Pancreas (tissue), 10 donors: ENCODE measurements around the gene HNRNPA0. TPM values are rescaled to one million over a fixed set of nuclear protein-coding genes. Genes with fewer than 3 reads are reported as not detected.
"Not testable (repeated sequence)": the region's sequence is repeated elsewhere in the genome, so short reads cannot be mapped to it uniquely, and the experiment has no call there.

ENCODE experiments used
- ATAC-seq, 4 donors: fragments of 200-7000 bp; cut with Tn5 transposase; one replicate each; pipeline versions ENCODE4 v1.8.0 to v1.9.1; 2020; ENCODE audit warnings: mild to moderate bottlenecking in 4 of 4, moderate library complexity in 4 of 4
- DNase-seq, 6 donors: peaks; one replicate each; pipeline ENCODE4 v3.0.0-alpha.2; 2020
- FAIRE-seq: peaks from 2 replicates; lab custom pipeline; 2012; peaks lifted over from hg19 to GRCh38; lab: Jason Lieb, UNC
- H3K27ac ChIP-seq, 4 donors: fragments of 200-600 bp; sonication (generic); 1 replicate in 3 of 4; 2 replicates in 1 of 4; pipeline versions ENCODE4 v1.5.0 to v1.8.0; 2020
- H3K27me3 ChIP-seq, 4 donors: fragments of 200-600 bp; one replicate each; pipeline ENCODE4 v1.8.0; 2021
- H3K36me3 ChIP-seq, 3 donors: fragments of 200-600 bp; sonication (generic) in 1 of 3; one replicate each; pipeline versions ENCODE4 v1.5.0 to v1.8.0; 2020 to 2021
- H3K4me1 ChIP-seq, 3 donors: fragments of 200-600 bp; one replicate each; pipeline ENCODE4 v1.8.0; 2021
- H3K4me3 ChIP-seq, 4 donors: fragments of 200-600 bp; sonication (generic) in 2 of 4; one replicate each; pipeline versions ENCODE4 v1.5.0 to v1.8.0; 2020 to 2021
- H3K9me3 ChIP-seq, 4 donors: fragments of 200-600 bp; one replicate each; pipeline ENCODE4 v1.8.0; 2021
- CTCF ChIP-seq, 4 donors: fragments of 200-600 bp; sonication (generic) in 3 of 4; IDR thresholded peaks; one replicate each; pipeline versions ENCODE4 v1.5.0 to v1.8.0; 2021; ENCODE audit warnings: antibody characterized with exemption in 4 of 4
- WGBS, 2 donors: extraction: QIAGEN DNeasy Blood & Tissue Kit; methylation state at CpG; one replicate each; pipeline ENCODE4 v1.1.7; 2013; 5-methylcytosine and 5-hydroxymethylcytosine counted together
- intact Hi-C, 3 donors: fragments of 100-400 bp; cut with DNase I; formaldehyde crosslinking; loops; one replicate each; pipeline versions ENCODE4 v1.11.1 to v1.14.2; 2022
- polyA plus RNA-seq, 2 donors: library from polyadenylated mRNA; stranded (reverse); fragments of 200-250 nt; gene quantifications; one replicate each; pipeline ENCODE4 v1.2.3, GENCODE V29; 2013
- total RNA-seq, 6 donors: library from RNA; stranded (reverse); fragmentation: NEBNext Ultra II Directional in 4 of 6; extraction: Animal tissue kit (Norgen Biotek cat#: 25700) in 4 of 6; gene quantifications; one replicate each; pipeline versions ENCODE4 v1.2.1 to v1.2.4, GENCODE V29; 2021 to 2023
- donor health status: healthy with polysubstance abuse.
- donor health status: DM: no; HTN: no; CAD: no; lungs with moderate emphysema.
- donor health status: DM: no; HTN: no; CAD: no.
- donor health status: control.
- donor health status: control.
- donor health status: Bipolar disorder and iron deficiency.
- donor health status: DM: yes; HTN: yes; CAD: no.
- donor health status: DM: no; HTN: no; CAD: no.
- donor health status: DM: no; HTN: no; CAD: no.
- donor health status: DM: yes; HTN: yes; CAD: no.

The HNRNPA0 gene
- total and polyA plus RNA-seq, 8 donors: 8.0 to 14.1 (median 12.2) TPM

- no peak overlapping the region for H3K4me3 ChIP-seq
- intact Hi-C loops: no loop called here
- no peak overlapping the region for H3K27ac ChIP-seq
- WGBS, 2 donors: 61% methylated on average over 4 of the region's 5 CpGs; no CpG with 5 or more reads in 1 of the 2 donors
- no peaks in the 10 kb centered on the region for H3K36me3 ChIP-seq
- DNase-seq (no peak), ATAC-seq (no peak), FAIRE-seq (no peak)
- peaks cover 0 to 3% (median 0%) of the 10 kb centered on the region in 3 donors for H3K4me1 ChIP-seq
- no peak for TF ChIP-seq CTCF (IDR thresholded peaks at IDR 0.05)
- H3K9me3 ChIP-seq: no peaks in the 10 kb centered on the region
- no peaks in the 10 kb centered on the region for H3K27me3 ChIP-seq
These were observed 40.7 kb upstream of the HNRNPA0 start for GRCh38 chr5:137794863-137795262.

GRCh38 chr5:137792303-137792702 lies 38.1 kb upstream of the HNRNPA0 start:
- no peak for FAIRE-seq
- WGBS, 2 donors: 27 to 41% methylated on average over 1 of the region's 1 CpG
- intact Hi-C loops: no loop called here

GRCh38 chr5:137791799-137792198 lies 37.6 kb upstream of the HNRNPA0 start:
- DNase-seq (no peak), ATAC-seq (no peak), FAIRE-seq (no peak)
- no peaks in the 10 kb centered on the region for H3K36me3 ChIP-seq
- H3K9me3 ChIP-seq: no peaks in the 10 kb centered on the region
- no peak for TF ChIP-seq CTCF (IDR thresholded peaks at IDR 0.05)
- H3K27ac ChIP-seq: no peak overlapping the region
- H3K27me3 ChIP-seq: no peaks in the 10 kb centered on the region
- H3K4me1 ChIP-seq: peaks cover 0 to 3% (median 0%) of the 10 kb centered on the region in 3 donors
- 82 to 85% methylated on average over 4 of the region's 4 CpGs for WGBS, 2 donors
- H3K4me3 ChIP-seq: no peak overlapping the region
- intact Hi-C loops: no loop called here

More at GRCh38 chr5:137792303-137792702, 38.1 kb upstream of the HNRNPA0 start:
- no peak for TF ChIP-seq CTCF (IDR thresholded peaks at IDR 0.05)
- ATAC-seq: peak in 3 of 4 donors; percentile 57 to 77 (median 59)
- H3K9me3 ChIP-seq: no peaks in the 10 kb centered on the region
- H3K4me3 ChIP-seq: no peak overlapping the region
- DNase-seq: no peak
- no peaks in the 10 kb centered on the region for H3K36me3 ChIP-seq
- no peaks in the 10 kb centered on the region for H3K27me3 ChIP-seq
- H3K27ac ChIP-seq: no peak overlapping the region
- peaks cover 0 to 3% (median 0%) of the 10 kb centered on the region in 3 donors for H3K4me1 ChIP-seq

DNA sequence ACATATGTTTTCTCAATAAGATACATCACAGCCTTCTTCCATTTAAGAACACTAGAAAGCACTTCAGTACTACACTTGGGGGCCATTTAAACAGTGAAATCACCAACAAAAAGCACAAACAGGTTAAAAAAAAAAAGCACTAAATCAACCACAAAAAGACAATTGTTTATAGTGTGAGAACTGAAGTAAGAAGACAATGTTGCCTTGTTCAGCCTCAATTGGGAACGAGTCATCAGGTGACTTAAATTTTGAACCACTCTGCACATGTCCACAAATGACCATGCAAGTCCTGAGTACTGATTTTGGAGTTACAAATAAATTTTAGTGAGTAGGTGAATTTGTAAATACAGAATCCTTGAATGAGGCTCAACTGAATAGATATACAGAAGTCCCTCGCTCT lies 37.2 kb upstream of the HNRNPA0 start:
- H3K9me3 ChIP-seq: no peaks in the 10 kb centered on the region
- FAIRE-seq (no peak), ATAC-seq (no peak), DNase-seq (no peak)
- H3K36me3 ChIP-seq: no peaks in the 10 kb centered on the region
- peaks cover 0 to 3% (median 0%) of the 10 kb centered on the region in 3 donors for H3K4me1 ChIP-seq
- H3K4me3 ChIP-seq: no peak overlapping the region
- no peak for TF ChIP-seq CTCF (IDR thresholded peaks at IDR 0.05)
- no peaks in the 10 kb centered on the region for H3K27me3 ChIP-seq
- 78 to 83% methylated on average over 2 of the region's 2 CpGs for WGBS, 2 donors
- intact Hi-C loops: no loop called here
- no peak overlapping the region for H3K27ac ChIP-seq

GRCh38 chr5:137788560-137788959 lies 34.4 kb upstream of the HNRNPA0 start:
- ATAC-seq, H3K4me1 ChIP-seq, intact Hi-C loops, H3K4me3 ChIP-seq, H3K27ac ChIP-seq, H3K27me3 ChIP-seq, DNase-seq, H3K9me3 ChIP-seq, H3K36me3 ChIP-seq, FAIRE-seq: not testable (repeated sequence)
- WGBS, 2 donors: 93 to 98% methylated on average over 2 of the region's 2 CpGs
